NT2/D1 (cell line): ENCODE measurements around the gene SMIM5.

Experiments used
- SUZ12 ChIP-seq: IDR thresholded peaks from 2 replicates; pipeline ENCODE4 v1.6.1; 2011; ENCODE audit not compliant: insufficient read length, insufficient read depth; ENCODE audit errors: extremely low read depth
- YY1 ChIP-seq: IDR thresholded peaks from 2 replicates; pipeline ENCODE4 v1.6.1; 2011; ENCODE audit not compliant: insufficient read length, insufficient read depth
- ZNF274 ChIP-seq: IDR thresholded peaks from 2 replicates; pipeline ENCODE4 v1.6.1; 2011; ENCODE audit warnings: mild to moderate bottlenecking, low read depth, low read length

- no peak for TF ChIP-seq SUZ12
- no peak for TF ChIP-seq YY1
- TF ChIP-seq ZNF274: no peak
These were observed 51.0 kb downstream of the SMIM5 start for GRCh38 chr17:75684249-75684648.
